GM12878 (cell line): ENCODE measurements around the gene SURF4. TPM values are rescaled to one million over a fixed set of nuclear protein-coding genes. Genes with fewer than 3 reads are reported as not detected.

Experiments used
- ATAC-seq: fragments of 200-7000 bp; cut with Tn5 transposase; 3 replicates; pipeline ENCODE4 v1.9.1; 2020; ENCODE audit warnings: mild to moderate bottlenecking, moderate library complexity
- BruUV-seq: library from RNA; stranded (reverse); fragments of 400-500 nt; replicated peaks from 2 replicates; lab custom pipeline; 2021; lab: Mats Ljungman, UMichigan
- CTCF ChIA-PET: fragments of 300-600 bp; sonication (Branson Sonifier 250); formaldehyde crosslinking; extraction: SDS; loops from one replicate; lab custom pipeline; 2021; ENCODE audit warnings: inconsistent platforms; lab: Yijun Ruan, JAX
- POLR2A ChIA-PET: fragments of 350-600 bp; formaldehyde crosslinking; extraction: SDS; loops from one replicate; lab custom pipeline; 2021; ENCODE audit warnings: inconsistent platforms; lab: Charles Lee
- RAD21 ChIA-PET: fragments of 300-600 bp; sonication (Branson Sonifier 250); formaldehyde crosslinking; loops from one replicate; lab custom pipeline; 2023; ENCODE audit warnings: antibody characterized with exemption; ENCODE audit not compliant: unreplicated experiment; lab: Charles Lee
- SMC1A ChIA-PET: fragments of 300-600 bp; sonication (Branson Sonifier 250); formaldehyde crosslinking; loops from one replicate; lab custom pipeline; 2023; ENCODE audit not compliant: unreplicated experiment, uncharacterized antibody; lab: Charles Lee
- DNase-seq: peaks from one replicate; pipeline ENCODE4 v3.0.0-alpha.2; 2011; ENCODE audit warnings: low read depth, low spot score
- FAIRE-seq: peaks from 3 replicates; lab custom pipeline; 2011; peaks lifted over from hg19 to GRCh38; lab: Jason Lieb, UNC
- H2AFZ ChIP-seq: 2 replicates; pipeline ENCODE4 v1.6.0; 2011; ENCODE audit warnings: low read depth, low read length, control low read depth; ENCODE audit not compliant: control insufficient read depth
- H3K27ac ChIP-seq: 2 replicates; pipeline ENCODE4 v1.5.1; 2011; ENCODE audit warnings: control low read depth; ENCODE audit not compliant: control insufficient read depth, insufficient read depth
- H3K27me3 ChIP-seq, 2 experiments: replicated peaks in 1 of 2; 2 replicates each; pipeline versions ENCODE4 v1.6.0 to v1.6.1; 2011; ENCODE audit warnings: low read length in 1 of 2; ENCODE audit not compliant: control insufficient read depth in 2 of 2, insufficient read depth in 2 of 2
- H3K36me3 ChIP-seq, 2 experiments: 2 replicates each; pipeline ENCODE4 v1.5.1; 2011; ENCODE audit warnings: low read length in 1 of 2; ENCODE audit not compliant: control insufficient read depth in 2 of 2, insufficient read depth in 2 of 2
- H3K4me1 ChIP-seq: 2 replicates; pipeline ENCODE4 v1.6.1; 2011; ENCODE audit warnings: mild to moderate bottlenecking, low read length, moderate library complexity, mixed read lengths; ENCODE audit not compliant: control insufficient read depth, insufficient read depth
- H3K4me2 ChIP-seq: 2 replicates; pipeline ENCODE4 v1.6.0; 2011; ENCODE audit warnings: control low read depth; ENCODE audit not compliant: control insufficient read depth, insufficient read depth
- H3K4me3 ChIP-seq: fragments of 200-600 bp; sonication (generic); 2 replicates; pipeline ENCODE4 v1.5.1; 2016
- H3K79me2 ChIP-seq: 2 replicates; pipeline ENCODE4 v1.6.0; 2011; ENCODE audit warnings: low read length; ENCODE audit not compliant: control insufficient read depth, insufficient read depth
- H3K9ac ChIP-seq: 2 replicates; pipeline ENCODE4 v1.8.0; 2011; ENCODE audit warnings: low read length, control low read depth, mixed read lengths; ENCODE audit not compliant: control insufficient read depth, insufficient read depth
- H3K9me3 ChIP-seq: replicated peaks from 3 replicates; pipeline ENCODE4 v1.5.1; 2011; ENCODE audit warnings: mild to moderate bottlenecking, low read length; ENCODE audit not compliant: control insufficient read depth, insufficient read depth
- H4K20me1 ChIP-seq: 2 replicates; pipeline ENCODE4 v1.6.0; 2011; ENCODE audit not compliant: control insufficient read depth, insufficient read depth
- ATF7 ChIP-seq: fragments of 450-650 bp; IDR thresholded peaks from 2 replicates; pipeline ENCODE4 v1.6.1; 2016; ENCODE audit warnings: low read depth, mild to moderate bottlenecking
- BCLAF1 ChIP-seq: fragments of 450-650 bp; IDR thresholded peaks from 2 replicates; pipeline ENCODE4 v1.6.1; 2017; ENCODE audit warnings: antibody characterized with exemption, mild to moderate bottlenecking, moderate library complexity
- BRCA1 ChIP-seq: IDR thresholded peaks from 2 replicates; pipeline ENCODE4 v1.6.1; 2011; ENCODE audit warnings: low read depth, low read length, improper control_type of control experiment
- CBFB ChIP-seq: IDR thresholded peaks from 2 replicates; pipeline ENCODE4 v1.6.1; 2016; ENCODE audit warnings: antibody characterized with exemption, low read depth
- GATAD2B ChIP-seq: fragments of 450-650 bp; conservative IDR thresholded peaks from 2 replicates; pipeline ENCODE4 v1.6.1; 2017; ENCODE audit warnings: low read depth, mild to moderate bottlenecking, moderate library complexity
- KDM1A ChIP-seq: fragments of 200-600 bp; sonication (generic); IDR thresholded peaks from 2 replicates; pipeline ENCODE4 v1.6.1; 2016; ENCODE audit warnings: borderline replicate concordance
- MTA2 ChIP-seq: fragments of 450-650 bp; IDR thresholded peaks from 2 replicates; pipeline ENCODE4 v1.6.1; 2016; ENCODE audit warnings: low read depth, mild to moderate bottlenecking, moderate library complexity
- NBN ChIP-seq: fragments of 450-650 bp; IDR thresholded peaks from 2 replicates; pipeline ENCODE4 v1.6.1; 2016
- NFYA ChIP-seq: IDR thresholded peaks from 2 replicates; pipeline ENCODE4 v1.6.1; 2011; ENCODE audit warnings: low read depth, mild to moderate bottlenecking, low read length, improper control_type of control experiment, borderline replicate concordance
- NFYB ChIP-seq: IDR thresholded peaks from 2 replicates; pipeline ENCODE4 v1.6.1; 2011; ENCODE audit warnings: low read depth, mild to moderate bottlenecking, low read length, improper control_type of control experiment, moderate library complexity; ENCODE audit not compliant: insufficient read depth
- RFX5 ChIP-seq: IDR thresholded peaks from 2 replicates; pipeline ENCODE4 v1.6.1; 2011; ENCODE audit warnings: low read depth, low read length, improper control_type of control experiment
- SMARCA5 ChIP-seq: fragments of 450-650 bp; IDR thresholded peaks from 2 replicates; pipeline ENCODE4 v1.6.1; 2017; ENCODE audit warnings: mild to moderate bottlenecking
- SREBF2 ChIP-seq: IDR thresholded peaks from 2 replicates; pipeline ENCODE4 v1.6.1; 2012; ENCODE audit warnings: mild to moderate bottlenecking, low read length
- SUZ12 ChIP-seq: fragments of 200-600 bp; sonication (generic); IDR thresholded peaks from one replicate; pipeline ENCODE4 v1.6.1; 2018; ENCODE audit warnings: antibody characterized with exemption, mild to moderate bottlenecking; ENCODE audit not compliant: unreplicated experiment
- ZBED1 ChIP-seq: IDR thresholded peaks from 2 replicates; pipeline ENCODE4 v1.6.1; 2016; ENCODE audit warnings: borderline replicate concordance
- ZBTB40 ChIP-seq: fragments of 450-650 bp; IDR thresholded peaks from 2 replicates; pipeline ENCODE4 v1.6.1; 2016; ENCODE audit warnings: mild to moderate bottlenecking, moderate library complexity, borderline replicate concordance
- ZSCAN29 ChIP-seq: fragments of 450-650 bp; IDR thresholded peaks from 2 replicates; pipeline ENCODE4 v1.6.1; 2017; ENCODE audit warnings: mild to moderate bottlenecking, moderate library complexity
- WGBS: methylation state at CpG from one replicate; pipeline ENCODE4 v1.1.6; 2016; ENCODE audit warnings: low lambda C conversion rate; ENCODE audit not compliant: insufficient replicate concordance, insufficient coverage; ENCODE audit errors: missing lambda C conversion rate; 5-methylcytosine and 5-hydroxymethylcytosine counted together
- in situ Hi-C: fragments of 300-500 bp; cut with MboI; formaldehyde crosslinking; loops from 9 replicates; pipeline ENCODE4 v1.14.3; 2018; ENCODE audit warnings: mixed read lengths
- intact Hi-C: fragments of 100-400 bp; cut with micrococcal nuclease; formaldehyde crosslinking; loops from one replicate; pipeline ENCODE4 v1.14.2; 2022; ENCODE audit not compliant: unreplicated experiment
- polyA plus RNA-seq, 11 experiments: library from polyadenylated mRNA; depleted of rRNA in 4 of 11; unstranded in 6 of 11; stranded (reverse) in 5 of 11; fragments of >200 nt; fragmentation: Nextera tagmentation in 4 of 11; fragmentation: Illumina TruSeq in 1 of 11; extraction: Ambion mirVana in 4 of 11; extraction: Trizol in 1 of 11; gene quantifications; 1 replicate in 1 of 11; 2 replicates in 10 of 11; pipeline versions ENCODE4 v1.2.1 to v1.2.3, GENCODE V29; 2011 to 2016; ENCODE audit warnings: inconsistent platforms in 2 of 11, missing spikeins in 2 of 11, low read depth in 1 of 11
- total RNA-seq, 4 experiments: library from RNA; depleted of rRNA in 3 of 4; stranded (reverse); fragments of >200 nt in 3 of 4; fragmentation: Illumina TruSeq in 1 of 4; extraction: Trizol in 1 of 4; gene quantifications; 2 replicates each; pipeline versions ENCODE4 v1.2.1 to v1.2.3, GENCODE V29; 2013 to 2021

The SURF4 gene
- total and polyA plus RNA-seq, 10 of the 15 experiments (the other 5 are each of a cell fraction or from before 2014, with no cell fraction given) = 6.4 to 134 (median 78.7) TPM

GRCh38 chr9:133357656-133358055 is 18.2 kb downstream of the SURF4 start (continued):
- TF ChIP-seq NFYA (no peak), GATAD2B (no peak), SUZ12 (no peak), RFX5 (no peak)

GRCh38 chr9:133356391-133357091 is 19.3 kb downstream of the SURF4 start, which contains the start of the genes SURF1 and SURF2:
Gene SURF1, minus strand, starts transcription at chr9:133356487. Its CDS starts 34 bp downstream, at chr9:133356453.
Gene SURF2, plus strand, starts transcription at chr9:133356550. Its CDS starts 43 bp downstream, at chr9:133356593.
- 0% methylated on average over 32 of the region's 78 CpGs for WGBS
- in situ Hi-C loops = no loop called here
- Histone ChIP-seq H3K27me3 (no peaks in the 10 kb centered on the region), H3K4me2 (peak within 1 kb of the TSS; percentile 79), H3K9me3 (no peaks in the 10 kb centered on the region), H3K36me3 (peaks cover 17 to 28% of the 10 kb centered on the region in 2 experiments), H3K27ac (peak within 1 kb of the TSS; percentile 43), H3K79me2 (peaks cover 21% of the 10 kb centered on the region), H3K4me1 (no peaks in the 10 kb centered on the region; the same call in none of the 2 replicates), H3K4me3 (peak within 1 kb of the TSS; percentile 91), H3K9ac (peak within 1 kb of the TSS; percentile 83), H2AFZ (peak within 1 kb of the TSS; percentile 81), H4K20me1 (no peaks in the 10 kb centered on the region; the same call in 1 of the 2 replicates)
- no TSS peak for BruUV-seq
- FAIRE-seq (no peak), DNase-seq (no peak), ATAC-seq (peak; percentile 92)
- ChIA-PET CTCF (interaction anchor here (1.4 to 3.1 kb wide), 2 partner anchors 16 to 26 kb away, joined by 4 to 16 read pairs; no protein-coding TSS in a partner anchor), POLR2A (interaction anchor here (0.9 to 2.2 kb wide), 11 partner anchors 9 to 325 kb away, joined by 3 to 10 read pairs (median 3); partner anchors contain the start of genes MED22, RPL7A and STKLD1), RAD21 (interaction anchor here (0.5 to 1.4 kb wide), 4 partner anchors 61 to 190 kb away, joined by 3 read pairs; no protein-coding TSS in a partner anchor), SMC1A (interaction anchor here (1.1 to 1.5 kb wide), 3 partner anchors 16 to 170 kb away, joined by 3 to 5 read pairs (median 3); no protein-coding TSS in a partner anchor)
- intact Hi-C loops = no loop called here
- TF ChIP-seq SREBF2 = no peak
- TF ChIP-seq ZBTB40 = peak; percentile 42
- TF ChIP-seq ATF7 = no peak
- no peak for TF ChIP-seq ZSCAN29
- no peak for TF ChIP-seq ZBED1
- no peak for TF ChIP-seq BCLAF1
- no peak for TF ChIP-seq NFYB
- TF ChIP-seq BRCA1 = no peak
- TF ChIP-seq NBN = no peak
- TF ChIP-seq SUZ12 = no peak
- no peak for TF ChIP-seq MTA2
- TF ChIP-seq CBFB = no peak
- TF ChIP-seq SMARCA5 = no peak
- TF ChIP-seq KDM1A = no peak
